GM23338 (cell line): ENCODE results near the gene CIAO2A. TPM values are rescaled to one million over a fixed set of nuclear protein-coding genes. Genes with fewer than 3 reads are reported as not detected.
"Not testable (repeated sequence)": the region's sequence is repeated elsewhere in the genome, so short reads cannot be mapped to it uniquely, and the experiment has no call there.

Source experiments
- ATAC-seq: fragments of 200-7000 bp; cut with Tn5 transposase; 3 replicates; pipeline ENCODE4 v1.9.1; 2020
- DNase-seq: peaks from one replicate; pipeline ENCODE4 v3.0.0-alpha.2; 2015; ENCODE audit warnings: low spot score
- H2AFZ ChIP-seq: fragments of 200-600 bp; sonication (generic); 2 replicates; pipeline ENCODE4 v1.8.0; 2016; ENCODE audit warnings: antibody characterized with exemption, mild to moderate bottlenecking, moderate library complexity
- H3F3A ChIP-seq: fragments of 200-600 bp; sonication (generic); replicated peaks from 2 replicates; pipeline ENCODE4 v1.8.0; 2017; ENCODE audit warnings: antibody characterized with exemption, mixed run types, low read depth
- H3K27ac ChIP-seq: fragments of 200-600 bp; sonication (generic); 2 replicates; pipeline ENCODE4 v1.6.1; 2016; ENCODE audit warnings: low read depth
- H3K27me3 ChIP-seq: fragments of 200-600 bp; sonication (generic); 2 replicates; pipeline ENCODE4 v1.8.0; 2016; ENCODE audit warnings: mild to moderate bottlenecking, mixed run types, moderate library complexity; ENCODE audit not compliant: insufficient read depth
- H3K36me3 ChIP-seq: fragments of 200-600 bp; sonication (generic); 2 replicates; pipeline ENCODE4 v1.8.0; 2016; ENCODE audit warnings: mild to moderate bottlenecking; ENCODE audit not compliant: insufficient read depth
- H3K4me1 ChIP-seq: fragments of 200-600 bp; sonication (generic); 2 replicates; pipeline ENCODE4 v1.8.0; 2016; ENCODE audit warnings: mild to moderate bottlenecking, moderate library complexity; ENCODE audit not compliant: insufficient read depth
- H3K4me2 ChIP-seq: fragments of 200-600 bp; sonication (generic); 2 replicates; pipeline ENCODE4 v1.7.1; 2017; ENCODE audit warnings: mixed run types
- H3K4me3 ChIP-seq: fragments of 200-600 bp; sonication (generic); 2 replicates; pipeline ENCODE4 v1.6.1; 2016; ENCODE audit warnings: mixed run types
- H3K79me2 ChIP-seq: fragments of 200-600 bp; sonication (generic); replicated peaks from 2 replicates; pipeline ENCODE4 v1.8.0; 2017; ENCODE audit warnings: mild to moderate bottlenecking; ENCODE audit not compliant: insufficient read depth
- H3K9me2 ChIP-seq: fragments of 200-600 bp; sonication (generic); 2 replicates; pipeline ENCODE4 v1.8.0; 2017; ENCODE audit not compliant: insufficient read depth
- H4K20me1 ChIP-seq: fragments of 200-600 bp; sonication (generic); replicated peaks from 2 replicates; pipeline ENCODE4 v1.8.0; 2017; ENCODE audit warnings: mild to moderate bottlenecking; ENCODE audit not compliant: insufficient read depth
- H3K27ac Mint-ChIP-seq: 2 replicates; pipeline ENCODE4 v1.8.0; 2020; ENCODE audit warnings: inconsistent platforms, mild to moderate bottlenecking, moderate library complexity, mixed read lengths
- H3K27me3 Mint-ChIP-seq: 3 replicates; pipeline ENCODE4 v1.8.0; 2022; ENCODE audit warnings: low read depth, mild to moderate bottlenecking, moderate library complexity, mixed read lengths, inconsistent platforms; ENCODE audit not compliant: insufficient read depth, poor library complexity
- H3K36me3 Mint-ChIP-seq: 3 replicates; pipeline ENCODE4 v1.8.0; 2021; ENCODE audit warnings: low read depth, mild to moderate bottlenecking, inconsistent platforms, moderate library complexity, mixed read lengths
- H3K4me1 Mint-ChIP-seq: 3 replicates; pipeline ENCODE4 v1.8.0; 2020; ENCODE audit warnings: mild to moderate bottlenecking, inconsistent platforms, mixed read lengths
- H3K4me3 Mint-ChIP-seq: 3 replicates; pipeline ENCODE4 v1.8.0; 2021; ENCODE audit warnings: moderate library complexity, mild to moderate bottlenecking, inconsistent platforms, mixed read lengths
- H3K9me3 Mint-ChIP-seq: 3 replicates; pipeline ENCODE4 v1.8.0; 2020; ENCODE audit warnings: moderate library complexity, mild to moderate bottlenecking, inconsistent platforms, mixed read lengths
- CREB1 ChIP-seq: fragments of 250-450 bp; sonication (Bioruptor Pico); IDR thresholded peaks from 2 replicates; pipeline ENCODE4 v1.5.0; 2020; ENCODE audit warnings: low read depth, mild to moderate bottlenecking, moderate library complexity
- CTCF ChIP-seq, 2 experiments: fragments of 200-600 bp in 1 of 2; sonication (generic) in 1 of 2; conservative IDR thresholded peaks; 2 replicates each; pipeline versions ENCODE4 v1.5.1 to v1.6.1; 2016 to 2017; ENCODE audit warnings: antibody characterized with exemption in 2 of 2, low read depth in 2 of 2, mild to moderate bottlenecking in 2 of 2, moderate library complexity in 1 of 2
- EZH2 ChIP-seq: fragments of 200-600 bp; sonication (generic); IDR thresholded peaks from one replicate; pipeline ENCODE4 v1.8.0; 2017; ENCODE audit warnings: antibody characterized with exemption, mild to moderate bottlenecking, low read depth; ENCODE audit not compliant: unreplicated experiment
- EZH2phosphoT487 ChIP-seq: fragments of 200-600 bp; sonication (generic); IDR thresholded peaks from one replicate; pipeline ENCODE4 v1.8.1; 2018; ENCODE audit warnings: antibody characterized with exemption; ENCODE audit not compliant: unreplicated experiment
- JUNB ChIP-seq: IDR thresholded peaks from one replicate; pipeline ENCODE4 v1.6.1; 2016; ENCODE audit warnings: antibody characterized with exemption; ENCODE audit not compliant: unreplicated experiment
- NANOG ChIP-seq: IDR thresholded peaks from 2 replicates; pipeline ENCODE4 v1.6.1; 2016; ENCODE audit warnings: antibody characterized with exemption, borderline replicate concordance
- POLR2AphosphoS5 ChIP-seq: IDR thresholded peaks from 2 replicates; pipeline ENCODE4 v1.6.1; 2016; ENCODE audit warnings: antibody characterized with exemption, low read depth
- REST ChIP-seq: IDR thresholded peaks from one replicate; pipeline ENCODE4 v1.6.1; 2018; ENCODE audit warnings: antibody characterized with exemption; ENCODE audit not compliant: unreplicated experiment
- STAT1 ChIP-seq: IDR thresholded peaks from one replicate; pipeline ENCODE4 v1.6.1; 2016; ENCODE audit warnings: antibody characterized with exemption; ENCODE audit not compliant: unreplicated experiment
- ZNF114 ChIP-seq: fragments of 250-450 bp; sonication (Bioruptor Pico); IDR thresholded peaks from 2 replicates; pipeline ENCODE4 v1.5.0; 2020; ENCODE audit warnings: mild to moderate bottlenecking, moderate library complexity
- ZNF331 ChIP-seq: fragments of 250-450 bp; sonication (Bioruptor Pico); IDR thresholded peaks from 2 replicates; pipeline ENCODE4 v1.5.0; 2020; ENCODE audit warnings: low read depth, mild to moderate bottlenecking, moderate library complexity
- polyA plus RNA-seq: library from polyadenylated mRNA; unstranded; fragments of >200 nt; fragmentation: Nextera tagmentation; extraction: Ambion mirVana; gene quantifications from 2 replicates; pipeline ENCODE4 v1.2.1, GENCODE V29; 2016
- total RNA-seq: library from RNA; depleted of rRNA; stranded (reverse); fragments of >200 nt; shearing (Covaris generic); gene quantifications from 2 replicates; pipeline ENCODE4 v1.2.3, GENCODE V29; 2014

Gene CIAO2A
- total and polyA plus RNA-seq, 2 experiments from 2014 or later, result 132 to 318 TPM

GRCh38 chr15:64082757-64083156 is 10.9 kb downstream of the CIAO2A start:
- Histone ChIP-seq H3K4me1 (no peaks in the 10 kb centered on the region), H3K36me3 (peaks cover 10% of the 10 kb centered on the region), H3K4me3 (no peak overlapping the region), H3K4me2 (no peak overlapping the region), H3F3A (no peaks in the 10 kb centered on the region), H4K20me1 (peaks cover 6% of the 10 kb centered on the region), H3K27ac (no peak overlapping the region), H3K79me2 (peaks cover 3% of the 10 kb centered on the region; the same call in 1 of the 2 replicates), H2AFZ (no peak overlapping the region), H3K9me2 (no peaks in the 10 kb centered on the region), H3K27me3 (no peaks in the 10 kb centered on the region)
- Mint-ChIP-seq H3K36me3 (peaks cover 22% of the 10 kb centered on the region), H3K27ac (no peak overlapping the region), H3K4me3 (no peak overlapping the region), H3K27me3 (no peaks in the 10 kb centered on the region), H3K4me1 (no peaks in the 10 kb centered on the region), H3K9me3 (no peaks in the 10 kb centered on the region)
- TF ChIP-seq JUNB (no peak), ZNF114 (CRISPR knock-in tag) (no peak), STAT1 (no peak)
- DNase-seq (no peak), ATAC-seq (no peak)

GRCh38 chr15:64073496-64073895 is 20.1 kb downstream of the CIAO2A start:
- H3K27ac ChIP-seq, H3K27me3 Mint-ChIP-seq, H2AFZ ChIP-seq, H3K4me1 Mint-ChIP-seq, H3K27ac Mint-ChIP-seq, H4K20me1 ChIP-seq, ATAC-seq, H3K9me3 Mint-ChIP-seq, H3K79me2 ChIP-seq, H3K4me3 ChIP-seq, H3F3A ChIP-seq, H3K4me1 ChIP-seq, H3K9me2 ChIP-seq, DNase-seq, H3K36me3 ChIP-seq, H3K4me3 Mint-ChIP-seq, H3K4me2 ChIP-seq, H3K27me3 ChIP-seq: not testable (repeated sequence)
- peaks cover 19% of the 10 kb centered on the region for H3K36me3 Mint-ChIP-seq

- Histone ChIP-seq H3K4me1 (no peaks in the 10 kb centered on the region), H3K9me2 (no peaks in the 10 kb centered on the region), H3K27me3 (no peaks in the 10 kb centered on the region), H3F3A (no peaks in the 10 kb centered on the region; the same call in 1 of the 2 replicates), H3K4me2 (no peak overlapping the region), H2AFZ (no peak overlapping the region), H3K27ac (no peak overlapping the region), H4K20me1 (no peaks in the 10 kb centered on the region), H3K79me2 (no peaks in the 10 kb centered on the region), H3K36me3 (peaks cover 8% of the 10 kb centered on the region; the same call in 1 of the 2 replicates), H3K4me3 (no peak overlapping the region)
- H3K4me3 Mint-ChIP-seq, result no peak overlapping the region
- peaks cover 4% of the 10 kb centered on the region for H3K27me3 Mint-ChIP-seq
- no peak overlapping the region for H3K27ac Mint-ChIP-seq
- no peaks in the 10 kb centered on the region for H3K4me1 Mint-ChIP-seq
- DNase-seq (no peak), ATAC-seq (no peak)
- peaks cover 19% of the 10 kb centered on the region for H3K36me3 Mint-ChIP-seq
- no peaks in the 10 kb centered on the region; the same call in 2 of the 3 replicates for H3K9me3 Mint-ChIP-seq
- TF ChIP-seq EZH2 (no peak), EZH2phosphoT487 (no peak), REST (no peak), CTCF (conservative IDR thresholded peaks at IDR 0.05; ENCODE audit: low read depth in 2 of 2) (no peak), POLR2AphosphoS5 (no peak), JUNB (no peak), ZNF331 (CRISPR knock-in tag) (no peak), NANOG (no peak), CREB1 (CRISPR knock-in tag) (no peak)
Observed at GRCh38 chr15:64072812-64073211, 20.8 kb downstream of the CIAO2A start.
